Neural progenitor cell (in vitro differentiated cells): ENCODE data around the gene OR13J1. TPM values are rescaled to one million over a fixed set of nuclear protein-coding genes. Genes with fewer than 3 reads are reported as not detected.

Experiments
- DNase-seq: peaks from one replicate; pipeline ENCODE4 v3.0.0-alpha.2; 2016; ENCODE audit warnings: low spot score
- H2AFZ ChIP-seq: fragments of 200-600 bp; sonication (generic); replicated peaks from 2 replicates; pipeline ENCODE4 v1.6.1; 2016; ENCODE audit warnings: antibody characterized with exemption
- H3F3A ChIP-seq: fragments of 200-600 bp; sonication (generic); 2 replicates; pipeline ENCODE4 v1.6.1; 2016; ENCODE audit warnings: antibody characterized with exemption, low read depth
- H3K27ac ChIP-seq: fragments of 200-600 bp; sonication (generic); 2 replicates; pipeline ENCODE4 v1.5.1; 2016; ENCODE audit warnings: mild to moderate bottlenecking
- H3K27me3 ChIP-seq: fragments of 200-600 bp; sonication (generic); 2 replicates; pipeline ENCODE4 v1.6.1; 2016; ENCODE audit warnings: mild to moderate bottlenecking, moderate library complexity
- H3K36me3 ChIP-seq: fragments of 200-600 bp; sonication (generic); 2 replicates; pipeline ENCODE4 v1.5.1; 2016
- H3K4me1 ChIP-seq: fragments of 200-600 bp; sonication (generic); 2 replicates; pipeline ENCODE4 v1.6.1; 2016; ENCODE audit warnings: mixed run types
- H3K4me2 ChIP-seq: fragments of 200-600 bp; sonication (generic); 2 replicates; pipeline ENCODE4 v1.6.1; 2016
- H3K4me3 ChIP-seq: fragments of 200-600 bp; sonication (generic); 2 replicates; pipeline ENCODE4 v1.5.1; 2016
- H3K79me2 ChIP-seq: fragments of 200-600 bp; sonication (generic); 2 replicates; pipeline ENCODE4 v1.6.1; 2016; ENCODE audit warnings: low read depth
- H3K9ac ChIP-seq: fragments of 200-600 bp; sonication (generic); 2 replicates; pipeline ENCODE4 v1.6.1; 2016
- H3K9me3 ChIP-seq: fragments of 200-600 bp; sonication (generic); 2 replicates; pipeline ENCODE4 v1.5.1; 2016; ENCODE audit warnings: low read depth
- H4K20me1 ChIP-seq: fragments of 200-600 bp; sonication (generic); 2 replicates; pipeline ENCODE4 v1.6.1; 2016; ENCODE audit warnings: low read depth
- H3K27ac Mint-ChIP-seq: 3 replicates; pipeline ENCODE4 v1.8.0; 2021; ENCODE audit warnings: mixed read lengths
- H3K27me3 Mint-ChIP-seq: 2 replicates; pipeline ENCODE4 v1.8.0; 2022; ENCODE audit warnings: low read depth, mild to moderate bottlenecking, inconsistent platforms, moderate library complexity, mixed read lengths; ENCODE audit not compliant: insufficient read depth
- H3K36me3 Mint-ChIP-seq: 3 replicates; pipeline ENCODE4 v1.8.0; 2021; ENCODE audit warnings: mixed read lengths
- H3K4me1 Mint-ChIP-seq: 3 replicates; pipeline ENCODE4 v1.8.0; 2021; ENCODE audit warnings: mixed read lengths
- H3K4me3 Mint-ChIP-seq: 3 replicates; pipeline ENCODE4 v1.8.0; 2021; ENCODE audit warnings: mild to moderate bottlenecking, moderate library complexity, mixed read lengths
- H3K9me3 Mint-ChIP-seq: 3 replicates; pipeline ENCODE4 v1.8.0; 2020; ENCODE audit warnings: mixed read lengths
- EZH2 ChIP-seq: fragments of 200-600 bp; sonication (generic); IDR thresholded peaks from 2 replicates; pipeline ENCODE4 v1.6.1; 2017; ENCODE audit warnings: antibody characterized with exemption, mild to moderate bottlenecking, moderate library complexity
- EZH2phosphoT487 ChIP-seq: fragments of 200-600 bp; sonication (generic); IDR thresholded peaks from 2 replicates; pipeline ENCODE4 v1.6.1; 2017; ENCODE audit warnings: antibody characterized with exemption
- total RNA-seq: library from RNA; depleted of rRNA; stranded (reverse); fragments of >200 nt; gene quantifications from 2 replicates; pipeline ENCODE4 v1.2.3, GENCODE V29; 2015; ENCODE audit warnings: low replicate concordance
- TF ChIP-seq, protein P1 (sequence below): fragments of 200-600 bp; sonication (generic); IDR thresholded peaks from 2 replicates; pipeline ENCODE4 v1.5.1; 2017; ENCODE audit warnings: antibody characterized with exemption, mild to moderate bottlenecking

OR13J1 gene
- total RNA-seq, 1 donor from 2014 or later: not detected

DNA sequence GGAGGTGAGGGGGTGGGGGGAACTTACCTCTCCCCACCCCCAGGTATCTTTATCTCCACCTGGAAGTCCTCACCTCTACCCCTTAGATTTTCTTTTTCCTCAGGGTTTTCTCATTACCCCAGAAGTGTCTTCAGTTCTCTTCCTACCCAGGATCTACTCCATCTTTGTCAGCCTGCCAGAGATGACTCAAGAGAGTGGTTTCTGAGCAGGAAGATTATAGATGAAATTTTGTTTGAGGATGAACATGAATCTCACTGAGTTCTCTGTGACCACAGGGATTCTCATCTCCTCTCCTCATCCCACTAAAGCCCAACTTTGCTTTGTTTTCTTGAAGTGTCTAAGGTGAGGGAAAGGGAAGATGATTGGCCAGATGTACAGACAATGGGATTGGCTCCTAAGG, 50.1 kb downstream of the OR13J1 start:
- H3K4me3 ChIP-seq: no peak overlapping the region
- peaks cover 12% of the 10 kb centered on the region for H3F3A ChIP-seq
- H3K9ac ChIP-seq: no peak overlapping the region
- no peaks in the 10 kb centered on the region for H3K27me3 ChIP-seq
- no peaks in the 10 kb centered on the region for H3K4me1 ChIP-seq
- no peak overlapping the region for H3K27ac ChIP-seq
- H2AFZ ChIP-seq: no peak overlapping the region
- peaks cover 8% of the 10 kb centered on the region for H3K27me3 Mint-ChIP-seq
- H3K4me2 ChIP-seq: no peak overlapping the region
- no peak overlapping the region for H3K4me3 Mint-ChIP-seq
- no peaks in the 10 kb centered on the region for H3K9me3 Mint-ChIP-seq
- H3K27ac Mint-ChIP-seq: no peak overlapping the region
- H3K36me3 ChIP-seq: no peaks in the 10 kb centered on the region
- peaks cover 6% of the 10 kb centered on the region for H3K4me1 Mint-ChIP-seq
- no peaks in the 10 kb centered on the region for H3K36me3 Mint-ChIP-seq
- H3K9me3 ChIP-seq: no peaks in the 10 kb centered on the region
- H4K20me1 ChIP-seq: no peaks in the 10 kb centered on the region
- DNase-seq: no peak
- TF ChIP-seq EZH2phosphoT487 (no peak), EZH2 (no peak)
- TF ChIP-seq, protein P1, sequence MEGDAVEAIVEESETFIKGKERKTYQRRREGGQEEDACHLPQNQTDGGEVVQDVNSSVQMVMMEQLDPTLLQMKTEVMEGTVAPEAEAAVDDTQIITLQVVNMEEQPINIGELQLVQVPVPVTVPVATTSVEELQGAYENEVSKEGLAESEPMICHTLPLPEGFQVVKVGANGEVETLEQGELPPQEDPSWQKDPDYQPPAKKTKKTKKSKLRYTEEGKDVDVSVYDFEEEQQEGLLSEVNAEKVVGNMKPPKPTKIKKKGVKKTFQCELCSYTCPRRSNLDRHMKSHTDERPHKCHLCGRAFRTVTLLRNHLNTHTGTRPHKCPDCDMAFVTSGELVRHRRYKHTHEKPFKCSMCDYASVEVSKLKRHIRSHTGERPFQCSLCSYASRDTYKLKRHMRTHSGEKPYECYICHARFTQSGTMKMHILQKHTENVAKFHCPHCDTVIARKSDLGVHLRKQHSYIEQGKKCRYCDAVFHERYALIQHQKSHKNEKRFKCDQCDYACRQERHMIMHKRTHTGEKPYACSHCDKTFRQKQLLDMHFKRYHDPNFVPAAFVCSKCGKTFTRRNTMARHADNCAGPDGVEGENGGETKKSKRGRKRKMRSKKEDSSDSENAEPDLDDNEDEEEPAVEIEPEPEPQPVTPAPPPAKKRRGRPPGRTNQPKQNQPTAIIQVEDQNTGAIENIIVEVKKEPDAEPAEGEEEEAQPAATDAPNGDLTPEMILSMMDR: no peak
- H3K79me2 ChIP-seq: no peaks in the 10 kb centered on the region

Other genes with a start within 250 kb of the OR13J1 start
- 0.56 and 0.86 TPM in 2 replicates for gene SIT1, start 219.5 kb downstream of the OR13J1 start, total RNA-seq
- 1,307 and 2,709 TPM in 2 replicates for gene RMRP, start 212.4 kb downstream of the OR13J1 start, total RNA-seq
- 3.8 and 10.6 TPM in 2 replicates for gene CCDC107, start 212.1 kb downstream of the OR13J1 start, total RNA-seq
- 13.2 and 31.9 TPM in 2 replicates for gene ARHGEF39, start 205.2 kb downstream of the OR13J1 start, total RNA-seq
- 0.09 and 0.25 TPM in 2 replicates for gene CA9, start 196.5 kb downstream of the OR13J1 start, total RNA-seq
- 174 and 241 TPM in 2 replicates for gene TPM2, start 180.5 kb downstream of the OR13J1 start, total RNA-seq
- 36.7 and 71.5 TPM in 2 replicates for gene TLN1, start 138.2 kb downstream of the OR13J1 start, total RNA-seq
- 27.9 and 30.3 TPM in 2 replicates for gene CREB3, start 137.7 kb downstream of the OR13J1 start, total RNA-seq
- gene GBA2, start 121.2 kb downstream of the OR13J1 start, total RNA-seq: 44.8 and 74.5 TPM in 2 replicates
- 11.2 and 20.1 TPM in 2 replicates for gene RGP1, start 121.1 kb downstream of the OR13J1 start, total RNA-seq
- not detected in 2 replicates for gene MSMP, start 116.1 kb downstream of the OR13J1 start, total RNA-seq
- gene NPR2, start 78.8 kb downstream of the OR13J1 start, total RNA-seq: 5.6 and 8.6 TPM in 2 replicates
- gene SPAG8, start 58.1 kb downstream of the OR13J1 start, total RNA-seq: 1.3 and 1.6 TPM in 2 replicates
- 21.8 and 35.9 TPM in 2 replicates for gene HINT2, start 55.4 kb downstream of the OR13J1 start, total RNA-seq
- gene FAM221B, start 41.7 kb downstream of the OR13J1 start, total RNA-seq: not detected in 2 replicates
- gene TMEM8B, start 41.2 kb downstream of the OR13J1 start, total RNA-seq: 4.8 and 11.2 TPM in 2 replicates
- not detected in 2 replicates for gene HRCT1, start 35.8 kb upstream of the OR13J1 start, total RNA-seq
- gene SPAAR, start 39.1 kb upstream of the OR13J1 start, total RNA-seq: 0.22 TPM in 1 of 2 replicates, not detected in the other
- not detected in 2 replicates for gene OR2S2, start 87.8 kb upstream of the OR13J1 start, total RNA-seq
- 11.0 and 12.2 TPM in 2 replicates for gene RECK, start 166.5 kb upstream of the OR13J1 start, total RNA-seq